GM19468 (cell line): ENCODE data around the gene MGAT5.

Experiments used
- ATAC-seq: cut with Tn5 transposase; IDR thresholded peaks from one replicate; pipeline ENCODE4 v1.9.1; 2021; ENCODE audit warnings: mild to moderate bottlenecking, moderate library complexity, moderate number of reproducible peaks; ENCODE audit not compliant: unreplicated experiment; ENCODE audit errors: extremely low read depth

The MGAT5 gene

GRCh38 chr2:134384131-134384530, 130.3 kb downstream of the MGAT5 start:
- ATAC-seq, result no peak

GRCh38 chr2:134385195-134385594, 131.3 kb downstream of the MGAT5 start:
- no peak for ATAC-seq

- ATAC-seq, result no peak
Observed at GRCh38 chr2:134386310-134386709, 132.4 kb downstream of the MGAT5 start.

- no peak for ATAC-seq
Observed at GRCh38 chr2:134389381-134389780, 135.5 kb downstream of the MGAT5 start.

GRCh38 chr2:134391751-134392160, 137.9 kb downstream of the MGAT5 start:
- peak; percentile 35 for ATAC-seq

GRCh38 chr2:134392442-134393074, 138.7 kb downstream of the MGAT5 start:
- ATAC-seq, result no peak

- ATAC-seq, result no peak
Observed at GRCh38 chr2:134393075-134393461, 139.2 kb downstream of the MGAT5 start.

GRCh38 chr2:134395779-134396178, 141.9 kb downstream of the MGAT5 start:
- no peak for ATAC-seq

GRCh38 chr2:134396493-134396892, 142.6 kb downstream of the MGAT5 start:
- no peak for ATAC-seq

GRCh38 chr2:134397146-134397896, 143.4 kb downstream of the MGAT5 start:
- ATAC-seq, result no peak

GRCh38 chr2:134398300-134398699, 144.4 kb downstream of the MGAT5 start:
- ATAC-seq, result no peak

- ATAC-seq, result no peak
Observed at GRCh38 chr2:134399096-134399495, 145.2 kb downstream of the MGAT5 start.

GRCh38 chr2:134401081-134401497, 147.2 kb downstream of the MGAT5 start:
- no peak for ATAC-seq

GRCh38 chr2:134401789-134402188, 147.9 kb downstream of the MGAT5 start:
- no peak for ATAC-seq

GRCh38 chr2:134402410-134402809, 148.5 kb downstream of the MGAT5 start:
- no peak for ATAC-seq

GRCh38 chr2:134405611-134406081, 151.8 kb downstream of the MGAT5 start:
- no peak for ATAC-seq

GRCh38 chr2:134406311-134406710, 152.4 kb downstream of the MGAT5 start:
- no peak for ATAC-seq

GRCh38 chr2:134406736-134407135, 152.9 kb downstream of the MGAT5 start:
- no peak for ATAC-seq

GRCh38 chr2:134407154-134407890, 153.4 kb downstream of the MGAT5 start:
- ATAC-seq, result no peak

- no peak for ATAC-seq
Observed at GRCh38 chr2:134408386-134408785, 154.5 kb downstream of the MGAT5 start.

GRCh38 chr2:134408791-134409190, 154.9 kb downstream of the MGAT5 start:
- no peak for ATAC-seq
